ENCODE results near the gene TNS1.

Gene TNS1

DNA sequence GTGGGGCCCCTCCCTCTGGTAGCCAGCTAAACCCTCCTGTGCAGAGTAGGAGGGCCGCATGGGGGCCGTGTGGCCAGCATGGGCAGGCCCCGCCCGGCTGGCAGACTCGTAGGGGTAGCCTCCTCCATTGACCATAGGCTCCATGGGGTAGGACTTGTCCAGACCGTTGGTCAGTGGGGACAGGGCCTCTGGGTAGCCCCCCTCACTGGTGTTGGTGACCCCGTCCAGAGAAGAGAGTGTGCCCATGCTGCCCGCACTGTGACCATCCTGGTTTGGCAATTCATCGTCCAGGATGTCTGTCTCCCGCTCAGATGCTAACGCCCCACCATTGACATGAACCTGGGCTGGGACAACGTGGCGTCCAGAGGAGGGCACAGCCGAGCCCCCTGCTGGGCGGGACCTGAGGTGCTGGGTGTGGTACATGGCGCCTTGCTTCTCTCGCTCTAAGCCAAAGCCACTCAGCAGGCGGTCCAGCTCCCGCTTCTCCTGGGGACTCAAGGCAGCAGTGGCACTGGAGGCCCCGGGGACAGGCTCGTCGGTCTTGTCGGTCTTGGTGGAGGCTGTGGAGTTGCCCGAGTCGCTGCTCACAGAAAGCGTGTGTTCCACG, 154.3 kb downstream of the TNS1 start:
- no peak for DNase-seq (ENCODE audit: low spot score)

DNA sequence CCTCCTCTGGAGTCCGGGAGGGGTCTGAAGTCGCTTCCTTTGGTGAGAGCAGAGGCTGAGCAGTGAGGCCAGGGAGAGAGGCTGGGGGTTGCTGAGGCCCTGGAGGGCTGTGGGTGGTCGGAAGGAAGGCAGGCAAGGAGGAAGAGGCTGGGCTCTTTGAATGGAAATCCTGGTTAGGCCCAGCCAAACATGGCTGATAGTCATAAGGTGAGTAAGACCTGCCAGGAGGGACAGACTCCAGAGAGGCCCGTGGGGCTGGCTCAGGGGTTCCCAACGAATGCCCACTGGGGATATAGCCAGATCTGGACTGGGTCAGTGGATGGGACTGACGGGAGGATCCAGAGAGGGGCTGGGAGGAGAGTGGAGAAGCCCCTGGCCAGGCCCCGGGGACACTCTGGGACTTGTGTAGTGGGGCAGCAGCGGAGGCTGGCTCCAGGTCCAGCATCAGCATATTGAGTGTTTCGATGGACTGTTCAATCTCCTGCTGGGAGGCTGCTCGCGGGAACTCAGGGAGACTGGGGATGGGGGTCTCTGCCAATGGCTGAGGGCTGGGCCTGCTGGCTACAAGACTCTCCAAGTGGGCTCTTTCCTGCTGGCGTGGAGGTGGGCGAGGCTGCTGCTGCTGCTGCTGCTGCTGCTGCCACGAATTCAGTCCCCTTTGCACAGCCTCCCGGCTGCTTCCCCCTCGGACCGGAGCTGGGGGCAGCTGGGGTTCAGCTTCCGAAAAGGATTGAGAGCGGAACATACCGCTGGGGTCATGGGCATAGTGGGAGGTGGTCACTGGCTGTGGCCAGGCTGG, 155.0 kb downstream of the TNS1 start:
- DNase-seq (ENCODE audit: low spot score): no peak

DNA sequence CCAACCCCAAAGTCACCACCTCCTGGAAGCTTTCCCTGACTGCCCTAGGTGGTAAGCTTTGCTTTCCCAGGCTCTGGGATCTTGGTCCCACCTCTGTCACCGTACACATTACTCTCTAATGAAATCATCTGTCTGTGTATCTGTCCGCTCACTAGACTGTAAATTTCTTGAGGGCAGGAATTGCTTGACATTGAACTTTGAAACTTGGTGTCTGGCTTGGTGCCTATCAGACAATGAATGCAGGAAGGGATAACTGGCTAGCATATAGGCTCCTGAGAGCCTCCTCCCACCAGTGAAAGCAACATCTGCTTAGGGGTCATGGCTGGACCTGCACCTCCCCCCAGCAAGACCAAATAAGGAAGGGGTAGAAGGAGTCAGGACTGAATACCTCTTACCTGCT, 155.7 kb downstream of the TNS1 start:
- DNase-seq (ENCODE audit: low spot score): no peak

DNA sequence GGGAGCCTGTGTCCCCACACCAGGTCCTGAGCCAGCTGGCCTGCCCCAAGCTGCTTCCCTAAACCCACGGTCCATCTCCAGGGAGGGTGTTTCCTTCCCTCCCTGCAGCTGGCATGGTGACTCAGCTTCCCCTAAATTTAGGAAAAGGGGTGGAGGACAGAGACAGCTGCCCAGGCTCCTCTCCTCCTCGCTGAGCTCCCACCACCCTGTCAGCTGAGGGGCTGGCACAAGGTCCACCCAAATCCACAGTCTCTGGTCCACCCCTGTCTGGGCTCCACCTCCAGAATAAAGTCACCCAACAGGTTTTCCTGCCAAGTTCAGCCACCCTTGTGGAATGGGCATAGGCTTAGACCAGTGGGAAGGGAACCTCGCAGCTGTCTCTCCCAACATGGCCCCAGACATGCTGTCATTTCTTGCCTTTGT, 156.5 kb downstream of the TNS1 start:
- no peak for DNase-seq (ENCODE audit: low spot score)

DNA sequence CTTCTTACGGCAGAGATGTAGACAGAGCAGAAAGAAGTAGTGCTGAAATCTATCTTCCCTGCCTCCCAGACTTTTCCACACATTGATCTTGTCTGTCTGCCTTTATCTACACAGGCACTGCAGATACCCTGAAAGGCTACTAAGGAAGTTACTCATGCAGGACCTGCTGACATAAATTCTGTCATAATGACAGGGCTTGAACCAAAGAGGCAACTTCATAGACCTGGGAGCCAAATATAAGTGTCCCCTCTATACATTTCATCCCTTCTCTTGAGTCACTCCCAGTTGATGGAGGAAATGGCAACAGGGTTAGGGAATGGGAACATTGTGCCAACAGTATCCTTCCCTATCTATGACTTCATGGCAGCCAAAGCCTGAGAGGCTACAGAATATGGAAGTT, 157.5 kb downstream of the TNS1 start:
- DNase-seq (ENCODE audit: low spot score): peak; percentile 78

DNA sequence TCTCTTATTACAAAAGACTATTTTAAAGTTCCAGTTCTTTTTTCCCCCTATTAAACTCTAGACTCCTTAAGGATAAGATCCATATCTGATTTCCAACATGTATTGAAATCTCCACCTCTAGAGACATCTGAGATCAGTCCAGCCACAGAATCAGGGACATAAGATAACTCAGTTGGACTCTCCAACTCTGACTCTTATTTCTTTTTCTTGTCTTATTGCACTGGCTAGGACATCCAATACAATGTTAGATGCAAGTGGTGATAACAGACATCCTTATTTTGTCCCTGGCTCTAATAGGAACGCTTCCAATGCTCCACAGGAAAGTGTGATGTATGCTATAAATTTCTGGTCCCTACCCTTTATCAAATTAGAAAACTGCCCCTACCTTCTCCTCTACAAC, 158.1 kb downstream of the TNS1 start:
- DNase-seq (ENCODE audit: low spot score): no peak

DNA sequence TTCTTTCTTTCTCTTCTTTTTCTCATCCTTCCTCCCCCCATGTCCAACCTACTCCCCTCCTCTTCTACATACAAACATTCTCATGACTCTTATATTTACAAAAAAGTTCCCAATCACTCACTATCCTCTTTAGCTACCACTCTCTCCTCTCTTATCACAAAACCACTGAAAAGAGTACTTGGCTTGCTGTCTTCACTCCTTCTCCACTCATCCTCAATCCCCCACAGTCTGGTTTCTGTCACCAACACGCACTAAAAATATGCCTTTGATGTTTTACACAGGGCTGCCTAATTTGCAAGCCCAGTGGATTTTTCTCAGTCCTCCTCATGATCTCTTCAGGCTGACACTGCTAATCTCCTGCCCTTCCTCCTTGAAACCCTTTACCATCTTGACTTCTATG, 159.5 kb downstream of the TNS1 start:
- DNase-seq (ENCODE audit: low spot score): no peak

DNA sequence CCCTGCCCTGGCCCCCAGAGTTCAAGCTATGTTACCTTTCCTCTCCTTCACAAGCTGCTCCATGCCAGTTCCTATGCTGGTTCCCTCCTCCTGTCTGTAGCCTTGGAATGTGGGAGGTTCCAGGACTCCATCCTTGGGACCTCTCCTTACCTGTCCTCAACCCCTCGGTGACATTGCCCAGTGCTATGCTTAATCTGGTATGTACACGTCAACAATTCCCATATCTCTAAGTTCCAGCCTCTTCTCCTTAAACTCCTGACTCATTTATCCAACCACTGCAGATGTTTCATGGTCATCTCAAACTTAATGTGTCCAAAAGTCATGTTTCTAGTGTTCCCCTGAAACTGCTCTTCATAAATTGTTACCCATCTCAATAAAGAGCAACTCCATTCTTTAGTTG, 160.8 kb downstream of the TNS1 start:
- no peak for DNase-seq (ENCODE audit: low spot score)

DNA sequence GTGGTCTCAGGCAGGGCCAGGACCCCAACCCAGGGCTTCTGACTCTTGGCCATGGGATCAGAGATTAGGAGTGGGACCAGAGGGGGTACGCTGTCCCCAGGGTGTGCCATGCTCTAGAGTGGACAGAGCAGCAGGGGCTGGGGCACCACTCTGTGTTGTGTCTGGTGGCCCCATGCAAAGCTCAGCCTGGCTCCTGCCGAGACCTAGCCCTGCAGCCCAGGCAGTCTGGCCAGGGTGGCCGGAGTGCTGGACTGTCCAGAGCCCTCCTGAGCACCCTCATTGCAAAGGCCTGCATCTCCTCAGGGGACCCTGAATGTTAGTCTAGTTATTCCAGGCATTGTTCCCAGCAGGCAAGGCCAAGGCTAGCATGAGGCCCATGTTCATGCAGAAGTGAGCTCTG, 162.3 kb downstream of the TNS1 start:
- DNase-seq (ENCODE audit: low spot score): no peak

DNA sequence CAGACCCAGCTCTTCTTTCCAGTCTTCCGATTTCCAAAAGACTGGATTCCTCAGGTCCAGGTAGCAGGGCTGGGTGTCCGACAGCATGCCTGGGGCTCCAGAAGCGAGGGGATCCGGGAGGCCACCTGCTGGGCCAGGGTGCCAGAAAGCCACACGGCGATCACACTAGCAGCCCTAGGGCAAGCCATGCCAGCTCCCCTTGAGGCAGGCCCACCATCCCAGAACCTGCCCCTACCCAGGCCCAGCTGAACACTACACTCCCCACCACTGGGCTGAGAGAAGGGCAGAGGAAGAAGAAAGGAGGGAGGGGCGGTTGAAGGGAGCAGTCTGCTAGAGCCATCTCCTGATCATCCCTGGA, 163.1 kb downstream of the TNS1 start:
- no peak for DNase-seq (ENCODE audit: low spot score)

DNA sequence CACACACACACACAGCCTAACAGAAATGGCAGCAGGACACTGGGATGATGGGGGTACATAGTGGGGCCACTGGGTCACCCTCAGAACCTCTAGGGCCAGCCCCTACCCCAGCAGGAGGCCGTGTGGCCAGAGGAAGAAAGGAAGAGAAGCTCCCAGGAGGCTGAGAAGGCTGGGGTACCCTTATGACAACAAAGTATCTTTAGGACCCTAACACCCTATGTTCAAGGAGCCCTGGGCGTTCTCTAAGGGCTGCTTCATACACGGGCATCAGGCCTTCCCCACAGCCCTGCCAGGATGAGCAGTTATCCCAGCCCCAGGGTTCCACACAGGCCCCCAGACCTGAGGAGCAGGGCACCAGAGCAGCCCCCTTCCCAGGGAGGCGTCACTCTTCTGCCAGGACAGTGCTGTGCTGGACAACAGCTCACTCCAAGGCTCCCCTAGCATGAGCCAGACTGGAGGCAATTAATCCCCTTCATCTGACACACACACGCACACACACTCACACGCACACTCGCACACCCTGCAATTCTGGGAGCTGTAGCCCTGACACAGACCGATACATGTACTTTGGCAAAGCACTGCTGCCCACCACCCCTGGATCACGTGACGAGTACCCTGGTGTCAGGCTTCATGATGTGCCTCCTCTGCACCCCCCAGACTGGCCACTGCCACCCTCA, 163.6 kb downstream of the TNS1 start:
- DNase-seq (ENCODE audit: low spot score): no peak

DNA sequence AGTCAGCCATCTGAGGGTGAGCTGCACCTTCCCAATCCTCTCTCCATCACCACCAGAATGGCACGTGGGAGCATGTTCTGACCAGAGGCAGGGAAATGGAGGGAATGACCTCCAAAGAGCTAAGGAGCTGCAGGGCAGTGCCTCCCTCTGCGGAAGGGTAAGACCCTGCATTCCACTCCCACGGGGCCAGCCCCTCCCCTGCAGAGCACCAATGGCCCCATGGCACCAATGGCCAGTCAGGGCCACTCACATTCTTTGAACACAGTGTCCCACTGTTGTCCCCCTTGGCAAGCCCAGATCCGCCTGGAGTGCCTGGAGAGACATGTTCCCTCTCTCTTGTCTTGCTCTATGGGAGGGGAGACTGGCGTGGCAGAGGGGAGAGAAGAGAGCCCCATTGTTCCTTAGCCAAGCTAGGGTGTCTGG, 164.4 kb downstream of the TNS1 start:
- DNase-seq (ENCODE audit: low spot score): no peak

DNA sequence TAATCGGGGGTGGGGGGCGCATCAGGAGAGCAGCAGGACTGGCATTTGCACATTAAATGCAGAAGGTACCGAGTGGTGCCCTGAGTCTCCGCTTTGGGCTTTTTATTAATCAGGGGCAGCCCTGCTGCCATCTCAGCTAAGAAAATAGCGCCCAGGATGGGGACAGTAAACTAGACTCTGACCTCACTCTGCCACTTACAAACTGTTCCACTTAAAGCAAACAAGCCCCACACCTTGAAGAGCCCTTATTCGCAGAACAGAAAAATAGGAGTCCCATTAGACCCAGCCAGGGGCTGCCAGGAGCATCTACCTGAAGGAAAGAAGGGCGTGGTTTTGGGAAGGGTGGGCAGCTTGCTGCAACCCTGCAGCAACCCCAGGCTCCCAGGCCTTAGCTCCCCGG, 165.3 kb downstream of the TNS1 start:
- DNase-seq (ENCODE audit: low spot score): no peak

DNA sequence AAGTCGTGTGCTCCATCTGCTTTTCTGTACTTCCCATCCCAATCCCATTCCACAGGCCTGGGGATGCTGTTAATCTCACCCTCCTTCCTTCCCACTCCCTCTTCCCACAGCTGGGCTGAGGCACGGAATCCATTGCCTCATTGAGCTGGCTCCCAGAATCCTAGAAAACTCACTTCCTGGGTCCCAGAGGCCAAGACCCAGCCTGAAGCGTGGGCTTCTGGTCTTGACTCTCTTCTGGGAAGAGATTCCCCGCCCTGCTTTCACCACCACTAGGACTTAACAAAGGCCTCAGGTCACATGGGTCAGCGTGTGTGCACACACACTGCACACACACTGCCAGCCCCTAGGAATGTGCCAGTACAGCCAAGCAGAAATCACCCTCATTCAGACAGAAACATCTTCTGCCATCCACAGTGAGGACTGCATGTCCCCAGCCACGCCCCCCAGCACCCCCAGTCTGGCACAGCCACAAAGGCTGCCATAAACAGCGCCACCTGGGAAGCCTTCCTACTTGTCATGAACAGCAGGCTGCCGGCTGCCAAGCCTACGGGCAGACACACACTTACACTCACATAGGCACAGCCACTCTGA, 165.8 kb downstream of the TNS1 start:
- no peak for DNase-seq (ENCODE audit: low spot score)

DNA sequence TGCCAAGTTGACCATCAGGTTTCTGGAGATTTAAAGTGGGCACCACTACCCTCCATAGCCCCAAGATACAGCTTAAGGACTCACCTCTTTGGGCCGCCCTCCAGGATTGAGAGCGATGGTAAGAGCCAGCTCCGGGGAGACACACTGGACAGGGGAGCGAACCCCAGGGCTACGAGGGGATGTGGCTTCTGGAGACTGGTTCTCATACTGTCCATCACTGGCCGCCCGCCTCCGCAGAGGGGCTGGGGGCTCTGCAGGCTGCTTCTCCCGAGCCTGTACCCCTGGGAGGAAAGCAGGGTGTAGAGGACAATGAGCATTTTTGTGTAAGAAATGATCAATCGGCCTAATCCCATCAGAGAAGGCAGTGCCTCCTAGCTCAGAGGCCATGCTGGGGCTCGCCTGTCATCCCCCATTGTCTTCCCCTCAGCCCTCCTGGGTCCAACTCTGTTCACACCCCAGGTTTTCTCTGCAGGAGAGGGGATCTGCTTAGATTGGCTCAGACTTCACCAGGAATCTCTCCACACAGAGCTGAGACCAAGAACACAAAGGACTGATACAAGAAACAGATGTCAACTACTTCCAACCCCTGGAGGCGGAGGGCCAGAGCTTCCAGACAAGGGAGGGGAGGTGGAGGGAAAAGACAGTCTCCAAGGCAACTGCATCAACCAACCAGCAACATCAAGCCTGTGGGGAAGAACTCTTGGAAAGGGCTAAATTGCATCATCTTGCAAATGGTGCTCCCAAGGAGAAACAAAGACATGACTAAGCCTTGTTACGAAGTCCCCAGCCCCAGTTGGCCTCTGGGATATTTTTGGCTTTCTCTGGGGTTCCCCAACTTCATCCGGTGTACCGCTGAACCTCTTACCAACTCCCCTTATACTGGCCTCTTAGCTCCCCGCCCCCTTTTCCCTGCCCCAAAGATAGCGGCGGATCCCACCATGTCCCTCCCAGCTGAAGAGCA, 166.6 kb downstream of the TNS1 start:
- DNase-seq (ENCODE audit: low spot score): no peak

DNA sequence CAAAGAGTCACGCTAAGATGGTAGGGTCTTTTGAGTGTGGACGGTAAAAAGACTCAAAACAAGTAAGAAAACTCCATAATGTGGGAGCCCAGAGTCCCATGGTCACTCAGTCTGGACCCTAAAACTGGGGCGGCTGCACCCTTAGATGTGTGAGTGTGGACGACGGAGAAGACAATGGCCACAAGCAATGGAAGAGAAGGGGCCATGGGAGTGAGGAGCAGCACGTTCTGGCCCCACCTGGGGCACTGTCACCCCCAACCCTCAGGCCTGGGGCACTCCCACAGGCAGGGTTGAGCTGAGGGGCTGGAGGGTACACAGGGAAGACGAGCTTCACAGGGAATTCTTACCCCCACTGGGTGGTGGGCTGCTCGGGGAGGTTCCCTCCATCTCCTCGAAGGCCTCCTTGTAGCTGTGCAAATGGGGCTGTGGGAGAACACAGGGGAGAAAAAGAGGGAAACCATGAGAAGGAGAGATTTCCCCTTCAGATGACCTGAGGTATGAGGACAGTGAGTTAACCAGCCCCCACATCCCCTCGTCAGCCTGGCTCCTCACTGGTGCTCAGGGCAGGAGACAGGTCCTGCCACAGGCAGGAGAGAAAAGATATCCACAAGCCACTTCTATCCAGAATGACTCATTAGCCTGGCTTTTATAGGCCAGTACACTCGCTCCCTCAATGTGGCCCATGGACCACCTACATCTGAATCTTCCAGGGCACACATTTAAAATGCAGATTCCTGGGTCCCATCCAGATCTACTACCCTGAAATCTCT, 167.9 kb downstream of the TNS1 start:
- DNase-seq (ENCODE audit: low spot score): no peak

DNA sequence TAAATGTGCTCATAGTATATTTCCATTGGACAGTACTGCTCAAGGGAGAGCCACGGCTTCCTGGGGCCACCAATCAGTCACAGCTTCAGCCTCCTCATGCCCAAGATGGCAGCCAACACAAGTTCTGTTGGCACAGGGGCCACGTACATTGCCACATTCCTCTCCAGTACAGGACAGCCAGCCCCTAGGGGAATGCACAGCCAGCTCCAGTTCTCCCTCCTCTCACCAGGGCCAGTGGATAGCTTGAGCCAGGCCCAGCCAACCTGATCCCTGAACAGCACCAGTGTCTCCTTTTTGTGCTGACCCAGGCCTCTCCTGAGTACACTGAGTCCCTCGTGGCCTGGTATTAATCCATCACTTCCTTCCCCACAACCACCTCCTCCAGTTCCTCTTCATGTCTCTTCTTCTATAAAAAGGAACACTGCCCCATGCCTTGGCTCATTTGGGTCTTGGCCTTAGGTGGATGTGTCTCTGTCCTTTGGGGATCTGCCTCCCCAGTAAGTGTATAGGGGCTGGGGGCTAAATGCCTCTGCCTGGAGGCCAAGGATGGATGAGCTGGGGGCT, 168.7 kb downstream of the TNS1 start:
- DNase-seq (ENCODE audit: low spot score): no peak

DNA sequence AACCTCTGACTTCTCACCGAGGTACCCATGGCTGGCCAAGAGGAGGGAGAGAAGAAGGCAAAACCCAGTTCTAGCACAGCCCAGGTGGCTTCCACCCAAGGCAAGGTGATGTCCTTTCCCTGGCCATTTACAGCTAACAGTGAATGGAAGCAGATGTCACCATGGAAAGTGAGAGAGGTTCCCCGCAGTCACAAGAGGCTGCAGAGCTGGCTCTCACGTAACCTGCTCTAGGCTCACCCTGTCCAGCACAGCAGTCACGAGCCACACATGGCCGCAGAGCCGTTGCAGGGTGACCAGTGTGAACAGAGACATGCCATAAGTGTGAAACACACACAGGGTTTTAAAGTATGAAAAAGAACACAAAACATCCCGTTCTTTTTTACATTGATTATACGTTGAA, 169.4 kb downstream of the TNS1 start:
- no peak for DNase-seq (ENCODE audit: low spot score)

DNA sequence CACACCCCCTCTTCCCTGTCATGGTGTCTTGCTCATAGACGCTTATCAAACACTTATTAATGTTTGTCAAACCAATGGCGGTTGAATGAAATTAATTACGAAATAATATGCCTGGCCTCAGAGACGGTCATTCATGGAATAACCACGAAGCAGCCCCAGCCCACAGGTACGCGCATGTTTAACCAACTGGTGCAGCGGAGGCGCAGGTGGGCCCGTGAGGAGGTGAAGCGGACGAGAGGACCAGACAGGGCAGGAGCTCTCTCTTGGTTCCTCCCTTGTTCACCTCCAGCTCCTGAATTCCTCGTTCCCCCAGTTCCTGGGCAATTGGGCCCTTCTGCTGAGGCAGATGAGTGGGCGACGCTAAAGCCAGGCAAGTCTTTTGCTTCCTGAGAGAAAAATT, 169.8 kb downstream of the TNS1 start:
- no peak for DNase-seq (ENCODE audit: low spot score)

DNA sequence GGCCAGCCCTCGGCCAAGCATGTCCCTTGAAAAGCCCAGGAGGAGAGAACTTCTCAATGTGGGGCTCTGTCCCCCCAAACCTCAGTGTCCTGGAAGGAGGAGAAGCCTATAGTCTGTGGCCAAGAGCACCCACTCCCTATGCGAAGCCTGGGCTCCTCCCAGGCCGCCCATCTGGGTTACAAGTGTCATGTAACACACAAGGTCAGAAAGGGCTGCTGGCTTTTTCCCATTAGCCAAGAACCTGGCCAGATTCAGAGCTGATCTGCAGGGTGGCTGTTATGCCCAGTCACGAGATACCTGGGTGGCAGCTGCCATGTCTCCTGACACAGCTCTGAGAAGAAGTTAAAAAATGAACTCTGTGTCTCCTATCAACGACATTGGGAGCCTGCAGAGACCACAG, 170.7 kb downstream of the TNS1 start:
- no peak for DNase-seq (ENCODE audit: low spot score)

DNA sequence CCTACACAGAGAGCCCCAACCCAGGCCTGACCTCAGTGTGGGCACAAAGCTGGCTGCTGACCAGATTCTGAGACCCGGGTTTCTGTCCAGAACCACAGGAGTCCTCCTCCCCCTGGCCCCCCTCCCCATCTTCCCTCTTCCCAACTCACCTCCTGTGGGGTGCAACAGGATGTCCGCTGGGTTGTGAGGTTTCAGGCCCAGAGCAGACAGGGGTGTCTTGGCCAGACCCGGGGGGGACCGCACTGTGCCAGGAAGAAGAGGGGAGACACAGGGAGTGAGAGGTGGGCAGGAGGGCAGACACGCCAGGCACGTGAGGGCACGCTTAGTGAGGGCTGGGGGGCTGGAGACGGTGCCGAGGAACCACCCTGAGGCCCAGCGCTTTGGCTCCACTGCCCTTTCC, 171.5 kb downstream of the TNS1 start:
- DNase-seq (ENCODE audit: low spot score): no peak
